ENCODE results near the gene FAM171A1. TPM values are rescaled to one million over a fixed set of nuclear protein-coding genes. Genes with fewer than 3 reads are reported as not detected.

The FAM171A1 gene
- total and polyA plus RNA-seq, 2 of the 13 experiments (the other 11 are each of a cell fraction or from before 2014, with no cell fraction given), result 21.5 to 34.7 TPM

DNA sequence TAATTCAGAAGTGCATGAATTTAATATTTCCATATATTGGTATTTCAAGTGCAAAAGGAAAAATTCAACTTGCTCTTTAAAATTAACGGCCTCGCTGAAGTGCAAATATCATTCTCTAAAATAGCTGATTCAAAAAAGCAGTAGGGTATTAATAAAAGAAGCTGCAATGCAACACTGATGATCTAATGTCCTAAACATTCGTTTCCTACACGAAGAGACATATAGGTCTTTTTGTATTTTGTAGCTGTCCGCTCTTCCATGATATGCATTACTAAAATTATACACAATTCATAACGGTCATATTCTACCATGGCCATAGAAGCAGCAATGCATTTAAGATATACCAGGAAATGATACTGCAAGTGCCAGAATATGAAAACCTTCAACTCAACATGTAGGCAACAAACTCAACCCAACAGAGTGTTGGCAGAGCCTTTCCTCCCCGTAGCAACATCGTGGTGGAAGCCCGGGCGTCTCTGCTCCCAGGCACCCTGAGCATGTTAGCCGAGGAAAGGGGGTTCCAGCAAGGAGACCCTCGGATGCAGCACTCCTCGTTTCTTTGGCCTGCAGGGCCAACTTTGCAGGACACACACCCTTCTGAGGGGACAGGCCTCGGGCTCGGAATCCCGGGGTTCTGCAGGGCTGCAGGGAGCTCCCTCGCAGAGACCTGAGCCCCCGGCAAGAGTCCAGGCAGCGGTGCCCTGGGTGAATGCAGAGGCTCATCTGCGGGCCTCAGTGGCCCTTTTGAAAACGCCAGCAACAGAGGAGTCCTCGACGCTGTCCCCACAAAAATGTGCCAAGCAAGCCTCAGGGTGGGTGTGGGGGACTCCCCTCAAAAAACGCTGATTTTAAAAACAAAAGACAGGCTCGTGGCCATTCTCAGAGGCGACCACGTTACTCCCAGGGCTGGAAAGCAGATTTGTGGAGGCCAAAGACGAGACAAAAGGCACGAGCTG lies 1.6 kb downstream of the FAM171A1 start (continued):
- TF ChIP-seq, protein P1, sequence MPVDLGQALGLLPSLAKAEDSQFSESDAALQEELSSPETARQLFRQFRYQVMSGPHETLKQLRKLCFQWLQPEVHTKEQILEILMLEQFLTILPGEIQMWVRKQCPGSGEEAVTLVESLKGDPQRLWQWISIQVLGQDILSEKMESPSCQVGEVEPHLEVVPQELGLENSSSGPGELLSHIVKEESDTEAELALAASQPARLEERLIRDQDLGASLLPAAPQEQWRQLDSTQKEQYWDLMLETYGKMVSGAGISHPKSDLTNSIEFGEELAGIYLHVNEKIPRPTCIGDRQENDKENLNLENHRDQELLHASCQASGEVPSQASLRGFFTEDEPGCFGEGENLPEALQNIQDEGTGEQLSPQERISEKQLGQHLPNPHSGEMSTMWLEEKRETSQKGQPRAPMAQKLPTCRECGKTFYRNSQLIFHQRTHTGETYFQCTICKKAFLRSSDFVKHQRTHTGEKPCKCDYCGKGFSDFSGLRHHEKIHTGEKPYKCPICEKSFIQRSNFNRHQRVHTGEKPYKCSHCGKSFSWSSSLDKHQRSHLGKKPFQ (CRISPR knock-in tag; IDR thresholded peaks at IDR 0.05; ENCODE audit: insufficient replicate concordance), result no peak
- no peak; the same call in 1 of the 2 replicates for TF ChIP-seq ZFY (CRISPR knock-in tag; IDR thresholded peaks at IDR 0.05)
- no peak for TF ChIP-seq ZNF225 (CRISPR knock-in tag; IDR thresholded peaks at IDR 0.05)
- TF ChIP-seq TAF15 (IDR thresholded peaks at IDR 0.05; ENCODE audit: low read depth, low read length, poor library complexity, severe bottlenecking), result no peak
- no peak for TF ChIP-seq HOXA3 (CRISPR knock-in tag; IDR thresholded peaks at IDR 0.05)
- TF ChIP-seq MTF1 (CRISPR knock-in tag; IDR thresholded peaks at IDR 0.05), result no peak
- no peak for TF ChIP-seq NR1H2 (CRISPR knock-in tag; IDR thresholded peaks at IDR 0.05; ENCODE audit: borderline replicate concordance, low read depth)
- TF ChIP-seq PHF21A (CRISPR knock-in tag; IDR thresholded peaks at IDR 0.05), result no peak
- TF ChIP-seq, protein P2, sequence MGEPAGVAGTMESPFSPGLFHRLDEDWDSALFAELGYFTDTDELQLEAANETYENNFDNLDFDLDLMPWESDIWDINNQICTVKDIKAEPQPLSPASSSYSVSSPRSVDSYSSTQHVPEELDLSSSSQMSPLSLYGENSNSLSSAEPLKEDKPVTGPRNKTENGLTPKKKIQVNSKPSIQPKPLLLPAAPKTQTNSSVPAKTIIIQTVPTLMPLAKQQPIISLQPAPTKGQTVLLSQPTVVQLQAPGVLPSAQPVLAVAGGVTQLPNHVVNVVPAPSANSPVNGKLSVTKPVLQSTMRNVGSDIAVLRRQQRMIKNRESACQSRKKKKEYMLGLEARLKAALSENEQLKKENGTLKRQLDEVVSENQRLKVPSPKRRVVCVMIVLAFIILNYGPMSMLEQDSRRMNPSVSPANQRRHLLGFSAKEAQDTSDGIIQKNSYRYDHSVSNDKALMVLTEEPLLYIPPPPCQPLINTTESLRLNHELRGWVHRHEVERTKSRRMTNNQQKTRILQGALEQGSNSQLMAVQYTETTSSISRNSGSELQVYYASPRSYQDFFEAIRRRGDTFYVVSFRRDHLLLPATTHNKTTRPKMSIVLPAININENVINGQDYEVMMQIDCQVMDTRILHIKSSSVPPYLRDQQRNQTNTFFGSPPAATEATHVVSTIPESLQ (CRISPR knock-in tag; conservative IDR thresholded peaks at IDR 0.05), result no peak
- TF ChIP-seq ZNF292 (CRISPR knock-in tag; IDR thresholded peaks at IDR 0.05; ENCODE audit: borderline replicate concordance, low read depth), result peak; percentile 54; the same call in 1 of the 2 replicates
- TF ChIP-seq HES4 (CRISPR knock-in tag; IDR thresholded peaks at IDR 0.05; ENCODE audit: borderline replicate concordance), result no peak
- TF ChIP-seq JUND (CRISPR knock-in tag; IDR thresholded peaks at IDR 0.05), result no peak
- TF ChIP-seq SIX1 (CRISPR knock-in tag; IDR thresholded peaks at IDR 0.05; ENCODE audit: borderline replicate concordance), result no peak
- TF ChIP-seq DNMT3B (CRISPR knock-in tag; conservative IDR thresholded peaks at IDR 0.05), result no peak
- TF ChIP-seq, protein P3, sequence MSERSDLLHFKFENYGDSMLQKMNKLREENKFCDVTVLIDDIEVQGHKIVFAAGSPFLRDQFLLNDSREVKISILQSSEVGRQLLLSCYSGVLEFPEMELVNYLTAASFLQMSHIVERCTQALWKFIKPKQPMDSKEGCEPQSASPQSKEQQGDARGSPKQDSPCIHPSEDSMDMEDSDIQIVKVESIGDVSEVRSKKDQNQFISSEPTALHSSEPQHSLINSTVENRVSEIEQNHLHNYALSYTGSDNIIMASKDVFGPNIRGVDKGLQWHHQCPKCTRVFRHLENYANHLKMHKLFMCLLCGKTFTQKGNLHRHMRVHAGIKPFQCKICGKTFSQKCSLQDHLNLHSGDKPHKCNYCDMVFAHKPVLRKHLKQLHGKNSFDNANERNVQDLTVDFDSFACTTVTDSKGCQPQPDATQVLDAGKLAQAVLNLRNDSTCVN (CRISPR knock-in tag; IDR thresholded peaks at IDR 0.05; ENCODE audit: borderline replicate concordance), result 0 out of 2 replicates have a peak, but pooled peaks have one; percentile 35
- TF ChIP-seq SNAI1 (CRISPR knock-in tag; IDR thresholded peaks at IDR 0.05; ENCODE audit: borderline replicate concordance), result peak; percentile 46; the same call in 1 of the 2 replicates
- TF ChIP-seq SIN3A (IDR thresholded peaks at IDR 0.05; ENCODE audit: borderline replicate concordance, low read depth, low read length), result peak; percentile 26; the same call in 1 of the 2 replicates
- TF ChIP-seq, protein P4, sequence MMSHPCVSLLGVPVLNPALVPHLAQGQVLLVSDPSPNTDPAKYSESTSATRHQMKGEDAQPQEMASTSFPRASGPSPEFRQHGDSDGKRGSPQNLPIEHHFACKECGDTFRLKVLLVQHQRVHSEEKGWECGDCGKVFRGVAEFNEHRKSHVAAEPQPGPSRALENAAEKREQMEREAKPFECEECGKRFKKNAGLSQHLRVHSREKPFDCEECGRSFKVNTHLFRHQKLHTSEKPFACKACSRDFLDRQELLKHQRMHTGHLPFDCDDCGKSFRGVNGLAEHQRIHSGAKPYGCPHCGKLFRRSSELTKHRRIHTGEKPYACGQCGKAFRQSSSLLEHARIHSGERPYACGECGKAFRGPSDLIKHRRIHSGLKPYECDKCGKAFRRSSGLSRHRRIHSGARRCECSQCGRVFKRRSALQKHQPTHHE (CRISPR knock-in tag; IDR thresholded peaks at IDR 0.05; ENCODE audit: borderline replicate concordance), result no peak
- no peak for TF ChIP-seq ZNF343 (CRISPR knock-in tag; IDR thresholded peaks at IDR 0.05)
- TF ChIP-seq NPAS2 (CRISPR knock-in tag; IDR thresholded peaks at IDR 0.05; ENCODE audit: borderline replicate concordance), result no peak
- TF ChIP-seq ZNF672 (CRISPR knock-in tag; IDR thresholded peaks at IDR 0.05), result no peak
